ENCODE measurements around the gene IDH3A.

The IDH3A gene

DNA sequence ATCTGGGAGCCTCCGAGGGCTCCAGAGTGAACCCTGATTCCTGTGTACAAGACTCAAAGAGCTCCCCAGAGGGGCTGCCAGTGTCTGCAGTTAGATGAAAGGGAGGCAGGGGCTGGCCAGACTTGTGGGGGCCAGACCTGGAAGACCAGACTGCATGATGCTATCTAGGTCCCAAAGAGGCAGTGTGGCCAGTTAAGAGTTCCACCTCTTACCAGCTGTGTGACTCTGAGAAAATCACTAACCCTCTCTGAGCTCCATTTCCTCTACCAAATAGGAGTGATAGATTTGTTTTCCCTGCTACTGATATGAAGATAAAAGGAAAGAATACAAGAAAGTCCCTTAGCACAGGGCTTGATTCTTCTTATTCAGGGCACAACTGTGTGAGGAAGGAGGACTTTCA lies 56.2 kb downstream of the IDH3A start:
- no peak overlapping the region for H3K9ac ChIP-seq (ENCODE audit: low read length)
- no peaks in the 10 kb centered on the region for H3K27me3 ChIP-seq (ENCODE audit: control insufficient read depth, insufficient read depth, low read length)
- H3K36me3 ChIP-seq (ENCODE audit: control insufficient read depth, insufficient read depth, low read length) = no peaks in the 10 kb centered on the region
- no peak overlapping the region for H3K4me3 ChIP-seq (ENCODE audit: low read depth, low read length)
- no peak overlapping the region for H3K27ac ChIP-seq (ENCODE audit: low read depth, low read length)
- H3K4me1 ChIP-seq (ENCODE audit: control insufficient read depth, insufficient read depth, low read length) = peaks cover 22% of the 10 kb centered on the region; the same call in 1 of the 2 replicates
- no peaks in the 10 kb centered on the region for H3K9me3 ChIP-seq (ENCODE audit: control insufficient read depth, insufficient read depth, low read depth, low read length)

DNA sequence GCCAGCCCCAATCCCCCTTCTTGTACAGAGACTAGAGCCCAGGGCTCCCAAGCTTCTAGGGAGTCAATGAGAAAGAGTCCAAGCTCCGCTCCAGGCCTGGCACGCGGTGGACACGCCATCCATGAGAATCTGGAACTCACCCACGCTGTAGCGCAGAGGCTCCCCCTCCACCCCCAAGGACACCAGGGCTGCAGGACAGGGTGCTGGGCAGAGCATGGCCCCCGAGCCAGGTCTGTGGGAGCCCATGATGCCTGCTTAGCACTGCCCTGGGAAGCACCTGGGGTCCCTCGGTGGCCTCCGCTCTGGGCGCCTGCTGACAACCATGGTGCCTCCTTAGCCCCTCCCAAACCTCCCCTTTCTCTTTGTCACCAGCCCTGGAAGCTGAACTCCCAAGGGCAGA lies 56.7 kb downstream of the IDH3A start:
- Histone ChIP-seq H3K4me3 (ENCODE audit: low read depth, low read length) (no peak overlapping the region), H3K4me1 (ENCODE audit: control insufficient read depth, insufficient read depth, low read length) (peaks cover 22% of the 10 kb centered on the region; the same call in 1 of the 2 replicates), H3K27me3 (ENCODE audit: control insufficient read depth, insufficient read depth, low read length) (no peaks in the 10 kb centered on the region), H3K9ac (ENCODE audit: low read length) (no peak overlapping the region), H3K9me3 (ENCODE audit: control insufficient read depth, insufficient read depth, low read depth, low read length) (no peaks in the 10 kb centered on the region), H3K36me3 (ENCODE audit: control insufficient read depth, insufficient read depth, low read length) (no peaks in the 10 kb centered on the region), H3K27ac (ENCODE audit: low read depth, low read length) (no peak overlapping the region)

DNA sequence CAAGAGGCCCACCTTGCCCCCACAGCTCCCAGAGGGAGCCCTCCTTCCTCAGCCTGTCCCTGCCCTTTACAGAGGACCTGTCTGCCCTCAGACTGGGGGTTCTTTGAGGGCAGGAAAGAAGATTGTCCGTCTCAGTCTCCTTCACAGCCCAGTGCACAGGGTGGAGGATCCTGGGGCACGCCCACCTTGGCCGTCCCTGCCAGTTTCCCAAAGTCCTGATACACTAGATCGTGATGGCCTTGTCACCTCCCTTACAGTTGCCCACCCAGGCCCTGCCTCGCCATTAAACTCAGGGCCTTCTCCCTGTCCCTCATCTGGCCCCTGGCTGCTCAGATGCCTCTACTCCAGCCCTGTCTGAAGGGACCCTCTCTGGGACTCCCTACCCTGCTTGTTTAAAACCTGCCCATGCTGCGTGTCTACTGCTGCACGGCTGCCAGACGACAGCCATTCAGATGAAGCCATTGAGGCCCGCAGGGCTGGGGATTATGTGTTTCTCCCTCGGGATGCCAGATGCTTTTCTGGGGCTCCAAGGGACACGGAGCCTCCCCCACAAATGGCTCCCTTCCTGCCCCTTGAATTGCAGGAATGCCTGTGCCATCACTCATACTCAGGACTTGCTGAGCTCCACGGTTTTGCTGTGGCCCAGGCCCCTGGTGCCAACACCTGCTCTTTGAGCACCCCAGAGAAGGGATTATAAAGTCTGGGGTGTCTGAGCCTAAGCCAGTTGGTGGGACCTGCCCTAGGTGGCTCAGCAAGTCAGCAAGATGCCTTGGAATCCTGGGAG lies 57.4 kb downstream of the IDH3A start:
- Histone ChIP-seq H3K4me1 (ENCODE audit: control insufficient read depth, insufficient read depth, low read length) (peaks cover 27% of the 10 kb centered on the region; the same call in 1 of the 2 replicates), H3K9ac (ENCODE audit: low read length) (no peak overlapping the region), H3K9me3 (ENCODE audit: control insufficient read depth, insufficient read depth, low read depth, low read length) (no peaks in the 10 kb centered on the region), H3K27me3 (ENCODE audit: control insufficient read depth, insufficient read depth, low read length) (no peaks in the 10 kb centered on the region), H3K36me3 (ENCODE audit: control insufficient read depth, insufficient read depth, low read length) (no peaks in the 10 kb centered on the region), H3K4me3 (ENCODE audit: low read depth, low read length) (no peak overlapping the region), H3K27ac (ENCODE audit: low read depth, low read length) (no peak overlapping the region)

DNA sequence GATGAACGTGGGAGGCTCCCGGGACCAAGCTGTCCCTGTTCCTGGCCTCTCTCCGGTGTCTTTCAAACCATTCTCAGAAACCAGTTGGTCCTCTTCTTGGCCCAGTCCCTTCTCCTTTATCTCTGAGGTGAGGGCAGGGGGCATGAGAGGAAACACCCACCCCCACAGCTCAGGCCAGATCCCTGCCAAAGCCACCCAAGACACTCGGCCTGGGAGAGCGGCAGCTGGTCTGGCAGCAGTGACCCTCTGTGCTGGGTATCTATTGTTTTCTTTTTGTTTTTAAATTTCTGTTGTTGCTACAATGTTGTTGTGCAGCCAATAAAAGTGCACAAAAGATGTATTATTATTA lies 57.9 kb downstream of the IDH3A start:
- H3K4me3 ChIP-seq (ENCODE audit: low read depth, low read length) = no peak overlapping the region
- H3K9me3 ChIP-seq (ENCODE audit: control insufficient read depth, insufficient read depth, low read depth, low read length) = no peaks in the 10 kb centered on the region
- no peaks in the 10 kb centered on the region for H3K27me3 ChIP-seq (ENCODE audit: control insufficient read depth, insufficient read depth, low read length)
- no peak overlapping the region for H3K27ac ChIP-seq (ENCODE audit: low read depth, low read length)
- H3K36me3 ChIP-seq (ENCODE audit: control insufficient read depth, insufficient read depth, low read length) = no peaks in the 10 kb centered on the region
- H3K9ac ChIP-seq (ENCODE audit: low read length) = no peak overlapping the region
- H3K4me1 ChIP-seq (ENCODE audit: control insufficient read depth, insufficient read depth, low read length) = peaks cover 29% of the 10 kb centered on the region; the same call in 1 of the 2 replicates

DNA sequence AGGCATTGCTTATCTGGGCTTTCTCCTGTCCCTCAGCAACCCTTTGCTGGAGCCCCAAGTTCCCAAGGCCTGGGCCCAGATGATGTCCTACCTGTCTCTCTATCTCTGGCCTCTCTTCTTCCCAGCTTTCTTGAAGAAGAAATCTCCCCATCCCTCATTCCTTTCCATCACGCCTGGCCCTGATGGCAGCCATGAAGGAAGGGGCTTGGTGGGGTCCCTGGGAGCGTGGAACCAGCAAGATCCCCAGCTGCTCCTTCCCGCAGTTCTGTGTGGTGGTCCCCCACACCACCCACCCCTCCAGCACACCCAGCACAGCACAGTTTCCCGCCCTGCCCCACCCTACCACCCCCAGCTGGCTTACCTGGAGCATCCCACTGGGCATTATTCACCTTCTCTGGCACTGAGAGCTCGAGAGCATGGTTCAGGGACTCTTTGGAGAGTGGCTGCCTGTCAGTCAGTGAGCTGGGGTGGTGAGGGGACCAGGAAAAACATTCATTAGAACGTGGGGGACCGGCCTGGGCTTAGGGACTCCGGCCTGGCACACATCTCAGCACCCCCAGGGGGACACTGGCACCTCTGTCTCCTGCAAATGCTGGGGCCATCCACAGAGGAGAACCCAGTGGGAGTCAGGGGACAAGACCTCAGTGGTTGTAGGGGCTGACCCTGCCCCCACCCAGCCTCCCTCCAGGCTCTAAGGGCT lies 58.6 kb downstream of the IDH3A start:
- Histone ChIP-seq H3K9me3 (ENCODE audit: control insufficient read depth, insufficient read depth, low read depth, low read length) (no peaks in the 10 kb centered on the region), H3K27ac (ENCODE audit: low read depth, low read length) (no peak overlapping the region), H3K9ac (ENCODE audit: low read length) (no peak overlapping the region), H3K36me3 (ENCODE audit: control insufficient read depth, insufficient read depth, low read length) (no peaks in the 10 kb centered on the region), H3K27me3 (ENCODE audit: control insufficient read depth, insufficient read depth, low read length) (no peaks in the 10 kb centered on the region), H3K4me3 (ENCODE audit: low read depth, low read length) (no peak overlapping the region), H3K4me1 (ENCODE audit: control insufficient read depth, insufficient read depth, low read length) (peaks cover 36% of the 10 kb centered on the region; the same call in 1 of the 2 replicates)

DNA sequence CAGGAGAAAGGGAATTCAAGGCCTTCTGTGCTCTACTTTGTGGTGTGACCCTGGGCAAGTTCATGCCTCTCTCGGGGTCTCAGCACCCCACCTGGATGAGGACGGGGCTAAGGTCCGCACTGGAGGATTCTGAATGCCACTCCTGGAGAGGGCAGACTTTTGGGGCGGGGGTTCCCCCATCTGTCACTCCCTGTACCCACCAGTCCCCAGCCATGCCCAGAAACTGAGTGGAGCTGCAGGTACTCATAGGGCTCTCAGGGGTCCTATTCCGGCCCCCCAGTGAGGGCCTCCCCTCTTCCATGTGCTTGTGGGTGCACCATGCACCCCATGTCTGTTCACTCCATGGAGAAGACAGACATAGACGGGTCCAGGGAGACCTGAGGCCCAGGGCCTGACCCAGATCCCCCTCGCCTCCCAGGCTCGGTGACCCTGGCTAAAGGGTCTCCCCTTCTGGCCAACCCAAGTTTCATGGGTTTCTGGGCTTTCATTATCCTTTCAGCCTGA lies 59.2 kb downstream of the IDH3A start:
- no peaks in the 10 kb centered on the region for H3K9me3 ChIP-seq (ENCODE audit: control insufficient read depth, insufficient read depth, low read depth, low read length)
- no peaks in the 10 kb centered on the region for H3K27me3 ChIP-seq (ENCODE audit: control insufficient read depth, insufficient read depth, low read length)
- H3K36me3 ChIP-seq (ENCODE audit: control insufficient read depth, insufficient read depth, low read length) = no peaks in the 10 kb centered on the region
- H3K27ac ChIP-seq (ENCODE audit: low read depth, low read length) = no peak overlapping the region
- H3K4me3 ChIP-seq (ENCODE audit: low read depth, low read length) = no peak overlapping the region
- H3K4me1 ChIP-seq (ENCODE audit: control insufficient read depth, insufficient read depth, low read length) = peaks cover 42% of the 10 kb centered on the region; the same call in 1 of the 2 replicates
- no peak overlapping the region for H3K9ac ChIP-seq (ENCODE audit: low read length)

DNA sequence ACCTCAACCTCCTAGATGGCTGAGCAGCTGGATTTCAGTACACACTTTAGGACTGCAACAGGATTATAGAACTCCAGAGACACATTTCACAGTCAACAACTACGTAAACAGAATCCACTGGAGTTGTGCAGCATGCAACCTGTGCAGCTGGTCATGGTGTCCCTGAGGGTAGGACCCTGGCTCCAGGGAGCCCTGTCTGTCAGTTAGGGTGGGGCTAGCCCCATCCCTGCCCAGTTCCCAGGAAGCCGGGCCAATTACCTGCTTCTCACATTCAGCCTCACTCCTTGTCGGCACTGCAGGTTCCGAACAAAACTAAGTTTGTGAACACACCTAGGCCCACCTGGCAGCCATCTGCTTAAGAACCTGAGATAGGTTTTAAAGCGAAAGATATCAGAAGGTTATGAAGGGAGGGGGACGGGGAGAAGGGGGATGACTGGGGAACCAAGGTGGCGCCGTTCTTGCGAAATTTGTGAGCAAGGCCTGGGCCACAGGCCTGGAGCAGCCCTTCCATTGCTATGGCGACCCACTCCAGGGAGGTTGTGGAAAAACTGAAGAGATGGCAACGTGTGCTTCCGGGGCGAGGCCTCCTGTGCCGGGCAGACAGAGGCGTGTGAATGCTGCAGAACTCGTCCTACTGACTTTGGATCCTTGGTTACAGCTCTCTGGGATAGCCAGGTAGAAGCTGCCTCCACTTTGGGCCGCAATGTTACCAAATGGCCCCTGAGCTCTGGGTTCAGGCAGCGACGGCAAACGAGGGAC lies 59.9 kb downstream of the IDH3A start:
- Histone ChIP-seq H3K27ac (ENCODE audit: low read depth, low read length) (no peak overlapping the region), H3K4me3 (ENCODE audit: low read depth, low read length) (no peak overlapping the region), H3K36me3 (ENCODE audit: control insufficient read depth, insufficient read depth, low read length) (no peaks in the 10 kb centered on the region), H3K9ac (ENCODE audit: low read length) (no peak overlapping the region), H3K27me3 (ENCODE audit: control insufficient read depth, insufficient read depth, low read length) (no peaks in the 10 kb centered on the region), H3K4me1 (ENCODE audit: control insufficient read depth, insufficient read depth, low read length) (peaks cover 49% of the 10 kb centered on the region; the same call in 1 of the 2 replicates), H3K9me3 (ENCODE audit: control insufficient read depth, insufficient read depth, low read depth, low read length) (no peaks in the 10 kb centered on the region)

DNA sequence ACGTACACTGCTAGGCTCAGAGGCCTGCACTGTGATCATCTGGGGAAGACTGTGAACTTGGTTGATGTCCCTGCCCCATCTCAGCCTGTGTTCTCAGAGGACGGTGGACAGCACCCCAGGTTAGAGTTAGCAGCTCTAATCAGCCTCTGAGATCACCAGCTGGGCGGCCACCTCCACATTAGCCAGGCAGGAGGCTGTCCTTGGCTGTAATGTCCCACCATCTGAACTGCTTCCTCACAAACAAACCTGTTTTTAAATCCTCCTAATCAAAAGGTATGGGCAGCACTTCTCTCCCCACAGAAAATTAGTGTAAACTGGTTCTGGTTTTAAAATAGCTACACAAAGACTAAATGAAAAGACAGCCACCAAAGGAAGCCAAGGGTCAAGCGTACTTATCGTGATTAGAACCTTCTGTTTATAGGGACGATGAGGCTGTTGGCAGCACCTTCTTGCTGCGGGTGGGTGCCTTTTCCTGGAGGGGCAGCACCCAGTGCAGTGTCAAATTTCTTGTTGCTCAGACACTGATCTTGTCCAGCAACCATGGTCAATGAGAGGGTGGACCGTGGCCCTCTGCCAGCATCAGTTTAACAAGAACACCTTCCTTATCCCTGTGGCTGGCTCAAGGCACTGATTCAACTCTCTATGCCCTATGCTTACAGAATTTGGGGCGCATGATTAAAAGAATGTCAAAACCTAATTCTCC lies 60.6 kb downstream of the IDH3A start:
- H3K9ac ChIP-seq (ENCODE audit: low read length) = no peak overlapping the region

DNA sequence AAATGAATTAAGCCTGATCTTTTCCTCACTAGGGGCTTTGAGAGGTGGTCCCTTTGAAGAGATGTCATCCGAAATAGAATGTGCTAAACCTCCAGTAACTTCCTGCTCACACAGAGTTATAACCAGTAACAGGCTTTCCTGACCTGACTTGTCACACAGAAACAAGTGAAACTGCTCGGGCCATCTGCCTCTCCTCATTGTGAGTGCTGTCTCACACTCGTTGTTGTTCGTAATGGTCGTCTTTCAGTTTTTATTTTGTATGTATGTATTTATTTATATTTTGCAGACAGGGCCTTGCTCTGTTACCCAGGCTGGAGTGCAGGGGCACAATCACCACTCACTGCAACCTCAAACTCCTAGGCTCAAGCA lies 61.2 kb downstream of the IDH3A start:
- H3K36me3 ChIP-seq (ENCODE audit: control insufficient read depth, insufficient read depth, low read length) = no peaks in the 10 kb centered on the region
- H3K27me3 ChIP-seq (ENCODE audit: control insufficient read depth, insufficient read depth, low read length) = no peaks in the 10 kb centered on the region
- H3K27ac ChIP-seq (ENCODE audit: low read depth, low read length) = no peak overlapping the region
- H3K4me3 ChIP-seq (ENCODE audit: low read depth, low read length) = no peak overlapping the region
- peaks cover 58% of the 10 kb centered on the region for H3K4me1 ChIP-seq (ENCODE audit: control insufficient read depth, insufficient read depth, low read length)
- no peaks in the 10 kb centered on the region for H3K9me3 ChIP-seq (ENCODE audit: control insufficient read depth, insufficient read depth, low read depth, low read length)
- no peak overlapping the region for H3K9ac ChIP-seq (ENCODE audit: low read length)

More for the DNA sequence above, 60.6 kb downstream of the IDH3A start:
- H3K27me3 ChIP-seq (ENCODE audit: control insufficient read depth, insufficient read depth, low read length) = no peaks in the 10 kb centered on the region
- peaks cover 54% of the 10 kb centered on the region; the same call in 1 of the 2 replicates for H3K4me1 ChIP-seq (ENCODE audit: control insufficient read depth, insufficient read depth, low read length)
- H3K36me3 ChIP-seq (ENCODE audit: control insufficient read depth, insufficient read depth, low read length) = no peaks in the 10 kb centered on the region
- no peaks in the 10 kb centered on the region for H3K9me3 ChIP-seq (ENCODE audit: control insufficient read depth, insufficient read depth, low read depth, low read length)
- H3K27ac ChIP-seq (ENCODE audit: low read depth, low read length) = no peak overlapping the region
- H3K4me3 ChIP-seq (ENCODE audit: low read depth, low read length) = no peak overlapping the region

DNA sequence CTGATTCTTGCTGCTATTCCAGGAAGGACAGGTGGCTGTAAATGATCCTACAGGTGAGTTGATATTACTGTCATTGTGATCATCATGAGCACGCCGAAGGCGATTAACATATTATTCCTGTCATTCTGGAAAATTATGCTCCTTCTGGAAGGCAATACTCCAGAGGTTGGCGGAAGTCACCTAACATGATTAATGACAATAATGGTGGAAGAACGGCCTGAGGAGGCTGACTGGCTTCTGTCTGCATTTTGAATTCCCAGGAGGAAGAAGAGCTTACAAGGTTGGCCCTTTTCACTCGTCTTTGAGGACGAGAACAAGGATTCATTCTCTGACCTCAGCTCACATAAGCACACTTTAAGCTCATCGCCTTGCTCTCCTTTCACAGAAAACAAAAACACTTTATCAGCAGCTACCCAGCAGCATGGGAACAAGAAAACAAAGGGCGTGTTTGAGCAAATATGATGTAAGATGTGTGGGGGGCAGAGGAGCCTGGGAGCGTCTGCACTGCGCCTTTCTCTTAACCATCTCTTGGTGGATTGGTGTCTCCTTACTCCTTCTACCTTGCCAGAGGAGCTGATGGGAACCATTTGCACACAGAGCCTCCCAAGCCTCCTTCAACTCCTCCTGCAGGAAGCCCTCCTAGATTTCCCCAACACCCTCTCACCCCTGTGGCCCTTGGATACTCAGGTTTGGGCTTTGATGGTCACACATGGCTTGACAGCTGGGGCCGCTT lies 62.2 kb downstream of the IDH3A start:
- Histone ChIP-seq H3K9me3 (ENCODE audit: control insufficient read depth, insufficient read depth, low read depth, low read length) (no peaks in the 10 kb centered on the region), H3K9ac (ENCODE audit: low read length) (no peak overlapping the region), H3K27me3 (ENCODE audit: control insufficient read depth, insufficient read depth, low read length) (no peaks in the 10 kb centered on the region), H3K4me1 (ENCODE audit: control insufficient read depth, insufficient read depth, low read length) (peaks cover 55% of the 10 kb centered on the region), H3K36me3 (ENCODE audit: control insufficient read depth, insufficient read depth, low read length) (no peaks in the 10 kb centered on the region), H3K27ac (ENCODE audit: low read depth, low read length) (no peak overlapping the region), H3K4me3 (ENCODE audit: low read depth, low read length) (no peak overlapping the region)

Measured in HUES6 (cell line).